ENCODE measurements around the gene KCNJ2. TPM values are rescaled to one million over a fixed set of nuclear protein-coding genes. Genes with fewer than 3 reads are reported as not detected.

KCNJ2 gene
- total RNA-seq, 1 experiment from 2014 or later: not detected

DNA sequence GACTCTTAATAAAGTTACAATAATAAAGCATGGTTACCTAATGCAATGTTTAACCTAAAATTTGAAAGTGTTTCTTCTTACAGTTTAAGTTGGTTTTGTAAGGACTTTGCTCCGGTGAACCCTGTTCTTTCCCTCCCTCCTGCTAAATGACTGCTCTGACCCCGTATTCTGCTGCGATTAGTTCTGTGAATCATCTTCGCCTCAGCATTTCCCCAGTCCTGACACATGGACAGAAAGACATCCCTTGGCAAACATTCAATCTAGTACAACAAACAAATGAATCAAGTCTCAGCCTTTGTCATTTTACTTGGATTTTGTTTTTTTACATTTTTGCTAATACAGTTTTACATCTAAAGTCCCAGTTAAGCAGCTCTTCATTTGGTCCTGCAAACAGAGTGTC lies 15.4 kb downstream of the KCNJ2 start:
- no peak for TF ChIP-seq EZH2 (IDR thresholded peaks at IDR 0.05; ENCODE audit: borderline replicate concordance, low read depth, low read length, poor library complexity, severe bottlenecking)
- TF ChIP-seq, protein P1, sequence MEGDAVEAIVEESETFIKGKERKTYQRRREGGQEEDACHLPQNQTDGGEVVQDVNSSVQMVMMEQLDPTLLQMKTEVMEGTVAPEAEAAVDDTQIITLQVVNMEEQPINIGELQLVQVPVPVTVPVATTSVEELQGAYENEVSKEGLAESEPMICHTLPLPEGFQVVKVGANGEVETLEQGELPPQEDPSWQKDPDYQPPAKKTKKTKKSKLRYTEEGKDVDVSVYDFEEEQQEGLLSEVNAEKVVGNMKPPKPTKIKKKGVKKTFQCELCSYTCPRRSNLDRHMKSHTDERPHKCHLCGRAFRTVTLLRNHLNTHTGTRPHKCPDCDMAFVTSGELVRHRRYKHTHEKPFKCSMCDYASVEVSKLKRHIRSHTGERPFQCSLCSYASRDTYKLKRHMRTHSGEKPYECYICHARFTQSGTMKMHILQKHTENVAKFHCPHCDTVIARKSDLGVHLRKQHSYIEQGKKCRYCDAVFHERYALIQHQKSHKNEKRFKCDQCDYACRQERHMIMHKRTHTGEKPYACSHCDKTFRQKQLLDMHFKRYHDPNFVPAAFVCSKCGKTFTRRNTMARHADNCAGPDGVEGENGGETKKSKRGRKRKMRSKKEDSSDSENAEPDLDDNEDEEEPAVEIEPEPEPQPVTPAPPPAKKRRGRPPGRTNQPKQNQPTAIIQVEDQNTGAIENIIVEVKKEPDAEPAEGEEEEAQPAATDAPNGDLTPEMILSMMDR (conservative IDR thresholded peaks at IDR 0.05; ENCODE audit: low read depth, low read length): no peak
- no peaks in the 10 kb centered on the region for H3K9me3 ChIP-seq (ENCODE audit: low read depth, low read length, poor library complexity, severe bottlenecking)
- POLR2A ChIA-PET (ENCODE audit: low non-redundant PET): no interaction called here
- H3K4me3 ChIP-seq (ENCODE audit: low read depth, low read length, poor library complexity, severe bottlenecking): no peak overlapping the region
- no peaks in the 10 kb centered on the region for H3K4me1 ChIP-seq (ENCODE audit: insufficient read depth, low read length, poor library complexity, severe bottlenecking)
- no peaks in the 10 kb centered on the region for H3K36me3 ChIP-seq (ENCODE audit: insufficient read depth, low read length, poor library complexity, severe bottlenecking)
- peaks cover 66% of the 10 kb centered on the region for H3K27me3 ChIP-seq (replicated peaks; ENCODE audit: insufficient read depth, low read depth, low read length, poor library complexity)
- intact Hi-C loops (cut with micrococcal nuclease; ENCODE audit: unreplicated experiment): no loop called here
- DNase-seq (ENCODE audit: low spot score): no peak
- no TSS peak for BruUV-seq (replicated peaks)
- CTCF ChIA-PET: no interaction called here
- no peak overlapping the region for H3K27ac ChIP-seq (ENCODE audit: low read depth, low read length, poor library complexity, severe bottlenecking)

DNA sequence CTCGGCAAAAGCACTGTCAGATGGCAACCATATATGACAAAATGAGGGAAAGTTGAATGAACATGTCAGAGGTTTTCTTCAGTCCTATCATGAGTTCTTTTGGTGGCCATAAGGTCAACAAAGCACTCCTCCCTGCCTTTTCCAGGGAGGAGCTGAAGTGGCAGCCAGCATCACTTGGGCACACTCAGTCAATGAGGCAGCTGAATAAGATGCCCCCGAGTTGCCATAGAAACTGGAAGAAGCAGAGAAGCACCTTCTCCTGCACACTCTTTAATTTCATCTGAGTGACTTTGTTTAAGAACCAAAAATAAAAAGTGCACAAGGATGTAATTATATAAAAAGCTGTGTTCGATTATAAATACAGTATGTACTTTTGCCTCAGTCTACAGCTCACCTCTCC lies 16.0 kb downstream of the KCNJ2 start:
- no peak overlapping the region for H3K27ac ChIP-seq (ENCODE audit: low read depth, low read length, poor library complexity, severe bottlenecking)
- ChIA-PET CTCF (no interaction called here), POLR2A (ENCODE audit: low non-redundant PET) (no interaction called here)
- H3K9me3 ChIP-seq (ENCODE audit: low read depth, low read length, poor library complexity, severe bottlenecking): no peaks in the 10 kb centered on the region
- TF ChIP-seq, protein P1 (conservative IDR thresholded peaks at IDR 0.05; ENCODE audit: low read depth, low read length): no peak
- no peak for TF ChIP-seq EZH2 (IDR thresholded peaks at IDR 0.05; ENCODE audit: borderline replicate concordance, low read depth, low read length, poor library complexity, severe bottlenecking)
- intact Hi-C loops (cut with micrococcal nuclease; ENCODE audit: unreplicated experiment): no loop called here
- H3K36me3 ChIP-seq (ENCODE audit: insufficient read depth, low read length, poor library complexity, severe bottlenecking): no peaks in the 10 kb centered on the region
- H3K4me3 ChIP-seq (ENCODE audit: low read depth, low read length, poor library complexity, severe bottlenecking): no peak overlapping the region
- H3K4me1 ChIP-seq (ENCODE audit: insufficient read depth, low read length, poor library complexity, severe bottlenecking): no peaks in the 10 kb centered on the region
- H3K27me3 ChIP-seq (replicated peaks; ENCODE audit: insufficient read depth, low read depth, low read length, poor library complexity): peaks cover 65% of the 10 kb centered on the region
- no TSS peak for BruUV-seq (replicated peaks)
- DNase-seq (ENCODE audit: low spot score): no peak

DNA sequence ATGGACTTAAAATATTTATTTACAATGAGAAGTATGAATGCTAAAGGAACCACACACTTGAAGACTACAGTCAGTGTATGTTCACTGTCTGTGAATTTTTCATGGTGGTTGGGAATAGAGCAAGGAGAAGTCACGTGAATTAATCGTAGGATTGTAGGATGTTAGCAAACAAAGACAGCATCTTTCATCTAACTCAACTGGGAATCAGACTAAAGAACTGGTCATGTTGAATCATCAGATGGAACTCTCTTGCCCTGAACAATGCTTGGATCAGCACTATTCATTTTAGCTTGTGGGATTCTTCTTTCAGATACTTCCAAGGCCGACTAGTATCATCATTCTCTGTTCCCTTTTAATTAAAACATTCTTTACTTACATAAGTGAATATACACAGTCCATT lies 18.1 kb downstream of the KCNJ2 start:
- Histone ChIP-seq H3K36me3 (ENCODE audit: insufficient read depth, low read length, poor library complexity, severe bottlenecking) (no peaks in the 10 kb centered on the region), H3K27ac (ENCODE audit: low read depth, low read length, poor library complexity, severe bottlenecking) (no peak overlapping the region), H3K27me3 (replicated peaks; ENCODE audit: insufficient read depth, low read depth, low read length, poor library complexity) (peaks cover 49% of the 10 kb centered on the region), H3K4me3 (ENCODE audit: low read depth, low read length, poor library complexity, severe bottlenecking) (no peak overlapping the region), H3K9me3 (ENCODE audit: low read depth, low read length, poor library complexity, severe bottlenecking) (no peaks in the 10 kb centered on the region), H3K4me1 (ENCODE audit: insufficient read depth, low read length, poor library complexity, severe bottlenecking) (no peaks in the 10 kb centered on the region)
- intact Hi-C loops (cut with micrococcal nuclease; ENCODE audit: unreplicated experiment): no loop called here
- TF ChIP-seq, protein P1 (conservative IDR thresholded peaks at IDR 0.05; ENCODE audit: low read depth, low read length): no peak
- no peak for TF ChIP-seq EZH2 (IDR thresholded peaks at IDR 0.05; ENCODE audit: borderline replicate concordance, low read depth, low read length, poor library complexity, severe bottlenecking)
- CTCF ChIA-PET: no interaction called here
- POLR2A ChIA-PET (ENCODE audit: low non-redundant PET): no interaction called here
- no peak for DNase-seq (ENCODE audit: low spot score)
- BruUV-seq (replicated peaks): no TSS peak

Measured in A673 (cell line).